Omental fat pad (tissue), 4 donors: ENCODE results near the gene SUGP2. TPM values are rescaled to one million over a fixed set of nuclear protein-coding genes. Genes with fewer than 3 reads are reported as not detected.

Experiments used
- ATAC-seq: fragments of 150-250 bp; one replicate; pipeline ENCODE4 v1.9.1; 2016; ENCODE audit warnings: mild to moderate bottlenecking, moderate library complexity; ENCODE audit not compliant: low FRiP score
- DNase-seq: peaks from one replicate; pipeline ENCODE4 v3.0.0-alpha.2; 2019; ENCODE audit warnings: low spot score
- total RNA-seq, 4 donors: library from RNA; depleted of rRNA; stranded (reverse); fragments of >200 nt; gene quantifications; one replicate each; pipeline ENCODE4 v1.1.0, GENCODE V29; 2016
- TF ChIP-seq, protein P1 (sequence below), 3 donors: fragments of 450-650 bp; IDR thresholded peaks; one replicate each; pipeline ENCODE4 v1.5.1; 2016 to 2017; ENCODE audit warnings: antibody characterized with exemption in 3 of 3, mild to moderate bottlenecking in 3 of 3, moderate library complexity in 2 of 3

SUGP2 gene
- total RNA-seq, 4 donors from 2014 or later = 30.3 to 54.5 (median 36.3) TPM

DNA sequence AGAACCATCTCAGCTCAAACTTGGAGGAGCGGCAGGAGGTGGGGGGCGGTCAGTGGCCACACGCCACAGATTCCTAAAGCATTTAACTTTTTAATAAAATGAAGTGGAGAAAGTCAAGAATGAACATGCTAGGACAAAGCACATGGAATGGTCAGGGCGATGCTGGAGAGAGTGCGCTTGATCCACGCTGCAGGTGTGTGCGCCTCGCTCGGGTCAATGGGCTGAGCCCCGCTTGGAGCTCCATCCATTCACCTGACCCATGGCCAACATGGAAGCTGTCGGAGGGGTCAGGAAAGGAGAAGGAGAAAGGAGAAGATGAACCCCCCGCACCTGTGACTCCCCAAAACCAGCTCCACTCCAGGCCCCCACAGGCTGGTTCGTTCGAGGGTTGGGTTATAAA lies 41.8 kb downstream of the SUGP2 start:
- DNase-seq (no peak), ATAC-seq (no peak)
- TF ChIP-seq, protein P1, sequence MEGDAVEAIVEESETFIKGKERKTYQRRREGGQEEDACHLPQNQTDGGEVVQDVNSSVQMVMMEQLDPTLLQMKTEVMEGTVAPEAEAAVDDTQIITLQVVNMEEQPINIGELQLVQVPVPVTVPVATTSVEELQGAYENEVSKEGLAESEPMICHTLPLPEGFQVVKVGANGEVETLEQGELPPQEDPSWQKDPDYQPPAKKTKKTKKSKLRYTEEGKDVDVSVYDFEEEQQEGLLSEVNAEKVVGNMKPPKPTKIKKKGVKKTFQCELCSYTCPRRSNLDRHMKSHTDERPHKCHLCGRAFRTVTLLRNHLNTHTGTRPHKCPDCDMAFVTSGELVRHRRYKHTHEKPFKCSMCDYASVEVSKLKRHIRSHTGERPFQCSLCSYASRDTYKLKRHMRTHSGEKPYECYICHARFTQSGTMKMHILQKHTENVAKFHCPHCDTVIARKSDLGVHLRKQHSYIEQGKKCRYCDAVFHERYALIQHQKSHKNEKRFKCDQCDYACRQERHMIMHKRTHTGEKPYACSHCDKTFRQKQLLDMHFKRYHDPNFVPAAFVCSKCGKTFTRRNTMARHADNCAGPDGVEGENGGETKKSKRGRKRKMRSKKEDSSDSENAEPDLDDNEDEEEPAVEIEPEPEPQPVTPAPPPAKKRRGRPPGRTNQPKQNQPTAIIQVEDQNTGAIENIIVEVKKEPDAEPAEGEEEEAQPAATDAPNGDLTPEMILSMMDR (IDR thresholded peaks at IDR 0.05) = no peak

DNA sequence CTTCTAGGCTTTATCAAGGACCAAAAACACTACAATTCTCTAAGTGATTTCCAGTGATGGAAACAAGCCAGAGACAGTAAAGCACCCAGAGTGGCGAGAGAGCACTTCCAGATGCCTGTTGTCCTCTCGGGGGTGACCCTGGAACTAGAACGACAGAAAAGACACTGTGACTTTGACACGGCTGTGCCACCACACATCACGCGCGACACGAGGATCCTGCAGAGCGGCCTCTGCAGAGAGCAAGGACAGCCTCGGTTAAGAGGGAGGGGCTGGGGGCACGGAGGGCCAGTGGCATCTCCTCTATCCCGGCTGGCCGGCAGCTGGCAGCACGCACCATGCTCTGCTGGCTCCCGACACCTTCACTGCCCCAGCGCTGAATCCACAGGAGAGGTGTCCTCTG lies 42.3 kb downstream of the SUGP2 start:
- ATAC-seq = no peak
- TF ChIP-seq, protein P1 (IDR thresholded peaks at IDR 0.05) = no peak
- DNase-seq = no peak

DNA sequence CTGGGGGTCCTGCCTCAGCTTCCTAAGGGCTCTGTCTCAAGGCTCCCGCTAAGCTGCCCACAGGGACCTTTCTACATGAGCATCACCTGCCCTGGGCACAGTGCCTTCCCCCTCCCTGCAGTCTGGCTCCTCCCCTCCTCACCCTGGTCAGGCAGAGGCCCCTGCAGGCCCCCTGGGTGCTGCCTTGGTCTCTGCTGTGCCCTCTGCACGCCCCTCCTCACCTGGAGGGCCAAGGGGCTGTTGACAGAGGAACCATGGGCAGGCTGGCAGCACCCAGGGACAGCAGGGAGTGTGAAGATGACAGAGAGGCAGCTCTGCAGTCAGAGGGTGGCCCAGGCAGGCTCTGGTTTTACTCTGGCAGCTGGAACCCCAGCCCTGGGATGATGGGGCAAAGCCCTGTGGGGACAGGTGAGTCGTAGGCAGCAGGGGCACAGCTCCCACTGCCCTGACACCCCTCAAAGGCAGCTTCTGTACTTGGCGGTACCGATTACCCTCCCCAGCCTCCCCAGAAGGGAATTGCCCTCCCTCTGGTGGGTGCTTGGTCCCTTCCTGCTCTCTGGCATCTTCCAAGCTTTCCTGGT lies 43.1 kb downstream of the SUGP2 start:
- TF ChIP-seq, protein P1 (IDR thresholded peaks at IDR 0.05) = no peak
- no peak for DNase-seq
- no peak for ATAC-seq

DNA sequence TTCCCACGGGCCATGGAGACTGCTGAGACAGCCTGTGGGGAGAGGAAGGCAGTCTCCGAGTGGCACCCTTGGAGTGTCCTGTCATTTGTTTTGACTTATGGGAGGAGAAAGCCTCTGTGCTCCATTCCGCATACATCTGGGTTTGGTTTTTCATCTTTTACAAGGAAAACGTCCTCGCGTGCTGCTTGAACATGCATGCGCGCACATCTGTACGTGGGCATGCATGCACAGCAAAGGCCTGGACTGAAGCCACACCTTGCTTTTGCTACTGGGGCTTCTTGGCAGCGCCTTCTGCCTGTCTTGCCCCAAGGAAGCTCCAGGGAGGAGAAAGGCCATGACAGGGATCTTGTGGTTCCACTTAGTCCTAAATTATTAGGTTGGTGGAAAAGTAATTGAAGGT lies 44.0 kb downstream of the SUGP2 start:
- no peak for ATAC-seq
- no peak for DNase-seq
- TF ChIP-seq, protein P1 (IDR thresholded peaks at IDR 0.05) = no peak

GRCh38 chr19:18987456-18987855 lies 45.9 kb downstream of the SUGP2 start:
- ATAC-seq = no peak
- DNase-seq = no peak
- TF ChIP-seq, protein P1 (IDR thresholded peaks at IDR 0.05) = no peak

DNA sequence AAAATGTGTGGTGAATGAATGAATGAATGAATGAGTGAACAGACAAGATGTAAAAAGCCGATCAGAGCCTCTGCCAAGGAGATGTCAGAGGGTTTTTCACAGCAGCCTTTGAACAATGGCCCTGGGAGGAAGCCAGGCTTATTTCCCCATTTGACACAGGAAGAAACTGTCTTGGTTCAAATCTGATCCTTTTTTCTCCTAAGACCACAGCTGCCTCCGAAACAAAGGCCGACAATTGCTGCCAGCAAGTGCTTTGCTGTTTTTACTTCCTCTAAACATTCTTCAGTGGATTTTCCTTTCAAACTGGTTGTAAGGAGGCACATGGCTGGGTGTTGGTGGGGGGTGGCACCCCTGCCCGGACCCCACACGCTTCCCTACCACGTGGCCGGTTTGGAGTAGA lies 48.1 kb downstream of the SUGP2 start:
- no peak for DNase-seq
- ATAC-seq = no peak
- TF ChIP-seq, protein P1 (IDR thresholded peaks at IDR 0.05) = no peak

DNA sequence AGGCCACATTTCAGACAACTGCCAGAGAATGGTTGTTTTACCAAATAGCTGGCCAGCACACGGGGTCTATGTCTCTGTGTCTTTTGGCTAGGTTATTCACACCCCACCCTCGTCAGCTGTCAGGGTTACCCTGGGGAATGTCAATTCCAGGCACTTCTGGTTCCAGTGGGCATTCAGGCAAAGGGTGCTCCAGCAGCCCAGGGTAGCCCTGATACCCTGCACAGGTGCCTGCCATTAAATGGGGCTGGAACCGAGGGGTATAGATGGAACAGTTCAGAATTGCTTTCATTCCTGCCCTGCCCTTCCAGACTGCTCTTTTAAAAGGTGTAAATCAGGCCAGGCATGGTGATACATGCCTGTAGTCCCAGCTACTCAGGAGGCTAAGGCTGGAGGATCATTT lies 49.1 kb downstream of the SUGP2 start:
- TF ChIP-seq, protein P1 (IDR thresholded peaks at IDR 0.05) = no peak
- DNase-seq (no peak), ATAC-seq (no peak)
